GM23338 (cell line): ENCODE data around the gene PCDHB6.
"Not testable (repeated sequence)": the region's sequence is repeated elsewhere in the genome, so short reads cannot be mapped to it uniquely, and the experiment has no call there.

Experiments used
- CREB1 ChIP-seq: fragments of 250-450 bp; sonication (Bioruptor Pico); IDR thresholded peaks from 2 replicates; pipeline ENCODE4 v1.5.0; 2020; ENCODE audit warnings: low read depth, mild to moderate bottlenecking, moderate library complexity
- CTCF ChIP-seq, 2 experiments: fragments of 200-600 bp in 1 of 2; sonication (generic) in 1 of 2; conservative IDR thresholded peaks; 2 replicates each; pipeline versions ENCODE4 v1.5.1 to v1.6.1; 2016 to 2017; ENCODE audit warnings: antibody characterized with exemption in 2 of 2, low read depth in 2 of 2, mild to moderate bottlenecking in 2 of 2, moderate library complexity in 1 of 2
- ETS1 ChIP-seq: IDR thresholded peaks from 2 replicates; pipeline ENCODE4 v1.6.1; 2016; ENCODE audit warnings: antibody characterized with exemption
- EZH2 ChIP-seq: fragments of 200-600 bp; sonication (generic); IDR thresholded peaks from one replicate; pipeline ENCODE4 v1.8.0; 2017; ENCODE audit warnings: antibody characterized with exemption, mild to moderate bottlenecking, low read depth; ENCODE audit not compliant: unreplicated experiment
- EZH2phosphoT487 ChIP-seq: fragments of 200-600 bp; sonication (generic); IDR thresholded peaks from one replicate; pipeline ENCODE4 v1.8.1; 2018; ENCODE audit warnings: antibody characterized with exemption; ENCODE audit not compliant: unreplicated experiment
- POLR2AphosphoS5 ChIP-seq: IDR thresholded peaks from 2 replicates; pipeline ENCODE4 v1.6.1; 2016; ENCODE audit warnings: antibody characterized with exemption, low read depth
- REST ChIP-seq: IDR thresholded peaks from one replicate; pipeline ENCODE4 v1.6.1; 2018; ENCODE audit warnings: antibody characterized with exemption; ENCODE audit not compliant: unreplicated experiment

- not testable (repeated sequence) for TF ChIP-seq CTCF (conservative IDR thresholded peaks at IDR 0.05; ENCODE audit: low read depth in 2 of 2); CREB1 (CRISPR knock-in tag); EZH2; POLR2AphosphoS5; REST; ETS1; EZH2phosphoT487
These were observed 39.3 kb downstream of the PCDHB6 start for GRCh38 chr5:141189131-141189530.
